Neuronal stem cell (in vitro differentiated cells): ENCODE results near the gene ANKRD65.
A peak's percentile ranks its signal among the peaks of the same experiment; 100 is the strongest.
"Not testable (repeated sequence)": the region's sequence is repeated elsewhere in the genome, so short reads cannot be mapped to it uniquely, and the experiment has no call there.

Experiments used
- DNase-seq: peaks from one replicate; pipeline ENCODE4 v3.0.0-alpha.2; 2013; ENCODE audit warnings: low spot score
- H2AFZ ChIP-seq: one replicate; pipeline ENCODE4 v1.6.1; 2013; ENCODE audit warnings: mild to moderate bottlenecking, low read length, inconsistent platforms
- H2AK5ac ChIP-seq: 2 replicates; pipeline ENCODE4 v1.6.1; 2013; ENCODE audit warnings: low read depth, mild to moderate bottlenecking, inconsistent platforms, low read length, moderate library complexity, mixed read lengths
- H2BK120ac ChIP-seq: 2 replicates; pipeline ENCODE4 v1.6.1; 2013; ENCODE audit warnings: low read depth, mild to moderate bottlenecking, inconsistent platforms, low read length, moderate library complexity, mixed read lengths
- H2BK12ac ChIP-seq: one replicate; pipeline ENCODE4 v1.6.1; 2013; ENCODE audit warnings: low read length, inconsistent platforms
- H2BK15ac ChIP-seq: 2 replicates; pipeline ENCODE4 v1.6.1; 2013; ENCODE audit warnings: mild to moderate bottlenecking, low read length, inconsistent platforms, mixed read lengths
- H2BK5ac ChIP-seq: one replicate; pipeline ENCODE4 v1.6.1; 2013; ENCODE audit warnings: inconsistent platforms, mild to moderate bottlenecking, low read length, moderate library complexity
- H3K14ac ChIP-seq: one replicate; pipeline ENCODE4 v1.6.1; 2013; ENCODE audit warnings: low read length, inconsistent platforms
- H3K18ac ChIP-seq: 2 replicates; pipeline ENCODE4 v1.6.1; 2013; ENCODE audit warnings: low read length, inconsistent platforms
- H3K23ac ChIP-seq: 2 replicates; pipeline ENCODE4 v1.6.1; 2013; ENCODE audit warnings: low read depth, mild to moderate bottlenecking, mixed read lengths, low read length, inconsistent platforms; ENCODE audit not compliant: poor library complexity
- H3K27ac ChIP-seq: replicated peaks from 3 replicates; pipeline ENCODE4 v1.5.1; 2013; ENCODE audit warnings: low read length, inconsistent platforms
- H3K27me3 ChIP-seq, 3 experiments: 2 replicates each; pipeline ENCODE4 v1.6.1; 2013; ENCODE audit warnings: low read length in 3 of 3, mild to moderate bottlenecking in 2 of 3, inconsistent platforms in 1 of 3, low read depth in 1 of 3, mixed read lengths in 1 of 3, moderate library complexity in 1 of 3; ENCODE audit not compliant: control insufficient read depth in 3 of 3, insufficient read depth in 3 of 3
- H3K36me3 ChIP-seq, 2 donors: replicated peaks in 1 of 2; 2 replicates each; pipeline ENCODE4 v1.6.1; 2013; ENCODE audit warnings: low read length in 2 of 2; ENCODE audit not compliant: control insufficient read depth in 2 of 2, insufficient read depth in 2 of 2
- H3K4ac ChIP-seq: 2 replicates; pipeline ENCODE4 v1.6.1; 2013; ENCODE audit warnings: inconsistent platforms, mild to moderate bottlenecking, low read length, moderate library complexity
- H3K4me1 ChIP-seq, 2 donors: 1 replicate in 1 of 2; 2 replicates in 1 of 2; pipeline ENCODE4 v1.6.1; 2013; ENCODE audit warnings: low read length in 2 of 2, low read depth in 1 of 2; ENCODE audit not compliant: control insufficient read depth in 2 of 2, insufficient read depth in 1 of 2
- H3K4me2 ChIP-seq: one replicate; pipeline ENCODE4 v1.6.1; 2013; ENCODE audit warnings: mild to moderate bottlenecking, low read length, inconsistent platforms; ENCODE audit not compliant: insufficient read depth, poor library complexity, severe bottlenecking
- H3K4me3 ChIP-seq, 2 donors: 2 replicates each; pipeline ENCODE4 v1.5.1; 2013; ENCODE audit warnings: low read length in 2 of 2, mild to moderate bottlenecking in 2 of 2, inconsistent platforms in 1 of 2, moderate library complexity in 1 of 2
- H3K79me1 ChIP-seq: one replicate; pipeline ENCODE4 v1.6.1; 2013; ENCODE audit warnings: low read depth, mild to moderate bottlenecking, inconsistent platforms, low read length, moderate library complexity
- H3K9ac ChIP-seq: one replicate; pipeline ENCODE4 v1.6.1; 2013; ENCODE audit warnings: mild to moderate bottlenecking, low read depth, low read length, inconsistent platforms; ENCODE audit not compliant: poor library complexity
- H3K9me3 ChIP-seq, 2 donors: replicated peaks in 1 of 2; 2 replicates each; pipeline versions ENCODE3 to v1.6.1; 2013; ENCODE audit warnings: low read length in 2 of 2, mild to moderate bottlenecking in 2 of 2, inconsistent platforms in 1 of 2, low read depth in 1 of 2, mixed read lengths in 1 of 2, moderate library complexity in 1 of 2; ENCODE audit not compliant: control insufficient read depth in 2 of 2, insufficient read depth in 1 of 2
- H4K8ac ChIP-seq: one replicate; pipeline ENCODE4 v1.6.1; 2013; ENCODE audit warnings: low read depth, mild to moderate bottlenecking, inconsistent platforms, low read length, moderate library complexity
- H4K91ac ChIP-seq: one replicate; pipeline ENCODE4 v1.6.1; 2013; ENCODE audit warnings: low read length, low read depth, mild to moderate bottlenecking, inconsistent platforms; ENCODE audit not compliant: poor library complexity
- WGBS, 2 donors: extraction: QIAGEN DNeasy Blood & Tissue Kit; methylation state at CpG; one replicate each; pipeline ENCODE4 v1.1.7; 2013; ENCODE audit warnings: missing lambda C conversion rate in 2 of 2, mixed read lengths in 1 of 2; ENCODE audit not compliant: insufficient read length in 2 of 2, insufficient replicate concordance in 1 of 2; ENCODE audit errors: extremely low coverage in 2 of 2; 5-methylcytosine and 5-hydroxymethylcytosine counted together

Gene ANKRD65

GRCh38 chr1:1385339-1385738, 35.7 kb downstream of the ANKRD65 start:
- H2BK120ac ChIP-seq, H2AK5ac ChIP-seq, H3K23ac ChIP-seq, H3K27ac ChIP-seq, DNase-seq, H3K27me3 ChIP-seq, H3K79me1 ChIP-seq, H2BK12ac ChIP-seq, H3K9ac ChIP-seq, H3K4me1 ChIP-seq, H3K4me3 ChIP-seq, H3K4ac ChIP-seq, H4K8ac ChIP-seq, H2BK15ac ChIP-seq, H3K18ac ChIP-seq, H2BK5ac ChIP-seq, H4K91ac ChIP-seq, H2AFZ ChIP-seq, H3K14ac ChIP-seq, H3K4me2 ChIP-seq: not testable (repeated sequence)
- Histone ChIP-seq H3K36me3 (peaks cover 35 to 60% of the 10 kb centered on the region in 2 donors), H3K9me3 (peaks cover 0 to 14% of the 10 kb centered on the region in 2 donors)
- no CpG with 5 or more reads among the region's 29 CpGs for WGBS, 2 donors

GRCh38 chr1:1381294-1381693, 39.8 kb downstream of the ANKRD65 start:
- no peak for DNase-seq

GRCh38 chr1:1380860-1381259, 40.2 kb downstream of the ANKRD65 start:
- H2BK5ac ChIP-seq: peak overlapping the region; percentile 39
- no peak overlapping the region for H2AK5ac ChIP-seq
- H3K18ac ChIP-seq: no peak overlapping the region
- H3K4ac ChIP-seq: no peak overlapping the region
- H2AFZ ChIP-seq: no peak overlapping the region
- H4K8ac ChIP-seq: no peak overlapping the region
- H2BK12ac ChIP-seq: no peak overlapping the region
- H2BK15ac ChIP-seq: no peak overlapping the region
- peak overlapping the region; percentile 60 for H3K9ac ChIP-seq
- H3K9me3 ChIP-seq: peaks cover 0 to 8% of the 10 kb centered on the region in 2 donors
- no CpG with 5 or more reads among the region's 16 CpGs for WGBS, 2 donors
- no peaks in the 10 kb centered on the region for H3K27me3 ChIP-seq
- no peak overlapping the region for H3K27ac ChIP-seq
- H3K36me3 ChIP-seq: peaks cover 3 to 18% of the 10 kb centered on the region in 2 donors
- peaks cover 1% of the 10 kb centered on the region for H3K79me1 ChIP-seq
- no peak overlapping the region for H4K91ac ChIP-seq
- no peak overlapping the region for H3K14ac ChIP-seq
- H3K23ac ChIP-seq: peak overlapping the region; percentile 68
- H3K4me1 ChIP-seq: peaks cover 2 to 3% of the 10 kb centered on the region in 2 donors
- H2BK120ac ChIP-seq: no peak overlapping the region
- H3K4me3 ChIP-seq: no peak overlapping the region
- no peak overlapping the region for H3K4me2 ChIP-seq
- DNase-seq: no peak

More at GRCh38 chr1:1381294-1381693, 39.8 kb downstream of the ANKRD65 start:
- H2BK120ac ChIP-seq: no peak overlapping the region
- H3K4me3 ChIP-seq: no peak overlapping the region
- H3K14ac ChIP-seq: no peak overlapping the region
- peaks cover 0 to 11% of the 10 kb centered on the region in 2 donors for H3K9me3 ChIP-seq
- WGBS, 2 donors: no CpG with 5 or more reads among the region's 8 CpGs
- no peak overlapping the region for H2BK15ac ChIP-seq
- H3K27ac ChIP-seq: no peak overlapping the region
- H3K36me3 ChIP-seq: peaks cover 7 to 22% of the 10 kb centered on the region in 2 donors
- H2AFZ ChIP-seq: no peak overlapping the region
- H2BK5ac ChIP-seq: peak overlapping the region; percentile 39
- H2AK5ac ChIP-seq: no peak overlapping the region
- no peak overlapping the region for H3K23ac ChIP-seq
- H3K4me1 ChIP-seq: no peaks in the 10 kb centered on the region
- H3K4me2 ChIP-seq: no peak overlapping the region
- no peak overlapping the region for H3K4ac ChIP-seq
- no peak overlapping the region for H4K8ac ChIP-seq
- no peak overlapping the region for H4K91ac ChIP-seq
- H3K9ac ChIP-seq: no peak overlapping the region
- no peak overlapping the region for H3K18ac ChIP-seq
- no peak overlapping the region for H2BK12ac ChIP-seq
- peaks cover 1% of the 10 kb centered on the region for H3K79me1 ChIP-seq
- no peaks in the 10 kb centered on the region for H3K27me3 ChIP-seq

GRCh38 chr1:1377540-1378205, 43.4 kb downstream of the ANKRD65 start:
- H3K18ac ChIP-seq: no peak overlapping the region
- no peak overlapping the region for H2BK5ac ChIP-seq
- H3K4me1 ChIP-seq: peaks cover 10 to 12% of the 10 kb centered on the region in 2 donors
- H4K91ac ChIP-seq: no peak overlapping the region
- H3K23ac ChIP-seq: no peak overlapping the region
- H2BK12ac ChIP-seq: no peak overlapping the region
- H3K79me1 ChIP-seq: peaks cover 20% of the 10 kb centered on the region
- H3K9ac ChIP-seq: no peak overlapping the region
- H2AK5ac ChIP-seq: no peak overlapping the region
- no peak overlapping the region for H2BK120ac ChIP-seq
- no peak overlapping the region for H2BK15ac ChIP-seq
- H3K9me3 ChIP-seq: peaks cover 0 to 4% of the 10 kb centered on the region in 2 donors
- H4K8ac ChIP-seq: no peak overlapping the region
- DNase-seq: no peak
- no peak overlapping the region for H3K4me3 ChIP-seq
- no peak overlapping the region for H3K27ac ChIP-seq
- no peak overlapping the region for H3K4ac ChIP-seq
- H3K27me3 ChIP-seq: no peaks in the 10 kb centered on the region
- no peak overlapping the region for H3K4me2 ChIP-seq
- no CpG with 5 or more reads among the region's 16 CpGs for WGBS, 2 donors
- H3K36me3 ChIP-seq: peaks cover 9 to 20% of the 10 kb centered on the region in 2 donors
- H3K14ac ChIP-seq: no peak overlapping the region
- no peak overlapping the region for H2AFZ ChIP-seq
